ENCODE results near the gene PLEKHA7.
"Not testable (repeated sequence)": the region's sequence is repeated elsewhere in the genome, so short reads cannot be mapped to it uniquely, and the experiment has no call there.

The PLEKHA7 gene

GRCh38 chr11:16924462-16924825 is 89.8 kb downstream of the PLEKHA7 start:
- no peak for DNase-seq (ENCODE audit: insufficient read length, low spot score)
- peak; percentile 71 for FAIRE-seq
- TF ChIP-seq TAF1 (IDR thresholded peaks at IDR 0.05; ENCODE audit: low read depth, low read length) = no peak
- no peak for TF ChIP-seq PAX5 (IDR thresholded peaks at IDR 0.05; ENCODE audit: insufficient read depth, low read length, severe bottlenecking)
- peak; percentile 57 for TF ChIP-seq SPI1 (IDR thresholded peaks at IDR 0.05; ENCODE audit: low read depth, low read length)
- no peak for TF ChIP-seq POU2F2 (IDR thresholded peaks at IDR 0.05; ENCODE audit: low read depth, low read length)

- peak; percentile 30 for DNase-seq (ENCODE audit: insufficient read length, low spot score)
- FAIRE-seq = no peak
- no peak for TF ChIP-seq TAF1 (IDR thresholded peaks at IDR 0.05; ENCODE audit: low read depth, low read length)
- TF ChIP-seq PAX5 (IDR thresholded peaks at IDR 0.05; ENCODE audit: insufficient read depth, low read length, severe bottlenecking) = no peak
- no peak for TF ChIP-seq POU2F2 (IDR thresholded peaks at IDR 0.05; ENCODE audit: low read depth, low read length)
- no peak for TF ChIP-seq POLR2A (IDR thresholded peaks at IDR 0.05; ENCODE audit: low read depth, low read length)
- TF ChIP-seq SPI1 (IDR thresholded peaks at IDR 0.05; ENCODE audit: low read depth, low read length) = no peak
- TF ChIP-seq POLR2AphosphoS5 (IDR thresholded peaks at IDR 0.05; ENCODE audit: low read depth, low read length) = no peak
These were observed 90.2 kb downstream of the PLEKHA7 start for GRCh38 chr11:16923987-16924386.

GRCh38 chr11:16921668-16922067 is 92.5 kb downstream of the PLEKHA7 start:
- FAIRE-seq (no peak), DNase-seq (ENCODE audit: insufficient read length, low spot score) (no peak)
- TF ChIP-seq SPI1 (IDR thresholded peaks at IDR 0.05; ENCODE audit: low read depth, low read length) (no peak), POU2F2 (IDR thresholded peaks at IDR 0.05; ENCODE audit: low read depth, low read length) (no peak), POLR2A (IDR thresholded peaks at IDR 0.05; ENCODE audit: low read depth, low read length) (no peak), PAX5 (IDR thresholded peaks at IDR 0.05; ENCODE audit: insufficient read depth, low read length, severe bottlenecking) (no peak), TAF1 (IDR thresholded peaks at IDR 0.05; ENCODE audit: low read depth, low read length) (no peak), POLR2AphosphoS5 (IDR thresholded peaks at IDR 0.05; ENCODE audit: low read depth, low read length) (no peak)

GRCh38 chr11:16921019-16921418 is 93.2 kb downstream of the PLEKHA7 start:
- TF ChIP-seq POLR2AphosphoS5 (IDR thresholded peaks at IDR 0.05; ENCODE audit: low read depth, low read length) (no peak), POLR2A (IDR thresholded peaks at IDR 0.05; ENCODE audit: low read depth, low read length) (no peak), POU2F2 (IDR thresholded peaks at IDR 0.05; ENCODE audit: low read depth, low read length) (no peak), TAF1 (IDR thresholded peaks at IDR 0.05; ENCODE audit: low read depth, low read length) (no peak), SPI1 (IDR thresholded peaks at IDR 0.05; ENCODE audit: low read depth, low read length) (no peak)
- no peak for DNase-seq (ENCODE audit: insufficient read length, low spot score)
- FAIRE-seq = no peak

- FAIRE-seq (no peak), DNase-seq (ENCODE audit: insufficient read length, low spot score) (no peak)
These were observed 93.7 kb downstream of the PLEKHA7 start for GRCh38 chr11:16920559-16920958.

GRCh38 chr11:16918543-16919182 is 95.6 kb downstream of the PLEKHA7 start:
- DNase-seq (ENCODE audit: insufficient read length, low spot score) = not testable (repeated sequence)

More at GRCh38 chr11:16920559-16920958, 93.7 kb downstream of the PLEKHA7 start:
- no peak for TF ChIP-seq TAF1 (IDR thresholded peaks at IDR 0.05; ENCODE audit: low read depth, low read length)
- TF ChIP-seq POLR2AphosphoS5 (IDR thresholded peaks at IDR 0.05; ENCODE audit: low read depth, low read length) = no peak
- TF ChIP-seq PAX5 (IDR thresholded peaks at IDR 0.05; ENCODE audit: insufficient read depth, low read length, severe bottlenecking) = no peak
- no peak for TF ChIP-seq POU2F2 (IDR thresholded peaks at IDR 0.05; ENCODE audit: low read depth, low read length)
- TF ChIP-seq SPI1 (IDR thresholded peaks at IDR 0.05; ENCODE audit: low read depth, low read length) = no peak
- no peak for TF ChIP-seq POLR2A (IDR thresholded peaks at IDR 0.05; ENCODE audit: low read depth, low read length)

GRCh38 chr11:16917941-16918340 is 96.3 kb downstream of the PLEKHA7 start:
- FAIRE-seq = no peak
- no peak for DNase-seq (ENCODE audit: insufficient read length, low spot score)
- TF ChIP-seq SPI1 (IDR thresholded peaks at IDR 0.05; ENCODE audit: low read depth, low read length) = no peak
- no peak for TF ChIP-seq POLR2AphosphoS5 (IDR thresholded peaks at IDR 0.05; ENCODE audit: low read depth, low read length)
- TF ChIP-seq POLR2A (IDR thresholded peaks at IDR 0.05; ENCODE audit: low read depth, low read length) = no peak
- no peak for TF ChIP-seq POU2F2 (IDR thresholded peaks at IDR 0.05; ENCODE audit: low read depth, low read length)
- no peak for TF ChIP-seq PAX5 (IDR thresholded peaks at IDR 0.05; ENCODE audit: insufficient read depth, low read length, severe bottlenecking)
- TF ChIP-seq TAF1 (IDR thresholded peaks at IDR 0.05; ENCODE audit: low read depth, low read length) = no peak

More at GRCh38 chr11:16918543-16919182, 95.6 kb downstream of the PLEKHA7 start:
- not testable (repeated sequence) for FAIRE-seq

GRCh38 chr11:16912692-16913111 is 101.5 kb downstream of the PLEKHA7 start:
- DNase-seq (ENCODE audit: insufficient read length, low spot score) (no peak), FAIRE-seq (no peak)
- TF ChIP-seq POLR2A (IDR thresholded peaks at IDR 0.05; ENCODE audit: low read depth, low read length) (no peak), POU2F2 (IDR thresholded peaks at IDR 0.05; ENCODE audit: low read depth, low read length) (no peak), POLR2AphosphoS5 (IDR thresholded peaks at IDR 0.05; ENCODE audit: low read depth, low read length) (no peak), SPI1 (IDR thresholded peaks at IDR 0.05; ENCODE audit: low read depth, low read length) (no peak), TAF1 (IDR thresholded peaks at IDR 0.05; ENCODE audit: low read depth, low read length) (no peak), PAX5 (IDR thresholded peaks at IDR 0.05; ENCODE audit: insufficient read depth, low read length, severe bottlenecking) (no peak)

GRCh38 chr11:16911658-16912057 is 102.6 kb downstream of the PLEKHA7 start:
- FAIRE-seq = no peak
- no peak for DNase-seq (ENCODE audit: insufficient read length, low spot score)
- TF ChIP-seq SPI1 (IDR thresholded peaks at IDR 0.05; ENCODE audit: low read depth, low read length) = no peak
- TF ChIP-seq POLR2A (IDR thresholded peaks at IDR 0.05; ENCODE audit: low read depth, low read length) = no peak
- TF ChIP-seq POLR2AphosphoS5 (IDR thresholded peaks at IDR 0.05; ENCODE audit: low read depth, low read length) = no peak
- TF ChIP-seq PAX5 (IDR thresholded peaks at IDR 0.05; ENCODE audit: insufficient read depth, low read length, severe bottlenecking) = no peak
- TF ChIP-seq TAF1 (IDR thresholded peaks at IDR 0.05; ENCODE audit: low read depth, low read length) = no peak
- TF ChIP-seq POU2F2 (IDR thresholded peaks at IDR 0.05; ENCODE audit: low read depth, low read length) = no peak

GRCh38 chr11:16911186-16911585 is 103.0 kb downstream of the PLEKHA7 start:
- DNase-seq (ENCODE audit: insufficient read length, low spot score) (no peak), FAIRE-seq (no peak)
- no peak for TF ChIP-seq PAX5 (IDR thresholded peaks at IDR 0.05; ENCODE audit: insufficient read depth, low read length, severe bottlenecking)
- TF ChIP-seq TAF1 (IDR thresholded peaks at IDR 0.05; ENCODE audit: low read depth, low read length) = no peak
- no peak for TF ChIP-seq POLR2A (IDR thresholded peaks at IDR 0.05; ENCODE audit: low read depth, low read length)
- no peak for TF ChIP-seq SPI1 (IDR thresholded peaks at IDR 0.05; ENCODE audit: low read depth, low read length)
- TF ChIP-seq POLR2AphosphoS5 (IDR thresholded peaks at IDR 0.05; ENCODE audit: low read depth, low read length) = no peak
- no peak for TF ChIP-seq POU2F2 (IDR thresholded peaks at IDR 0.05; ENCODE audit: low read depth, low read length)

Data from GM12891 (cell line).